Measurements from ENCODE around the gene REEP6. TPM values are rescaled to one million over a fixed set of nuclear protein-coding genes. Genes with fewer than 3 reads are reported as not detected.
A peak's percentile ranks its signal among the peaks of the same experiment; 100 is the strongest.

Gene REEP6
- total RNA-seq, 1 experiment from 2014 or later = 10.5 TPM

DNA sequence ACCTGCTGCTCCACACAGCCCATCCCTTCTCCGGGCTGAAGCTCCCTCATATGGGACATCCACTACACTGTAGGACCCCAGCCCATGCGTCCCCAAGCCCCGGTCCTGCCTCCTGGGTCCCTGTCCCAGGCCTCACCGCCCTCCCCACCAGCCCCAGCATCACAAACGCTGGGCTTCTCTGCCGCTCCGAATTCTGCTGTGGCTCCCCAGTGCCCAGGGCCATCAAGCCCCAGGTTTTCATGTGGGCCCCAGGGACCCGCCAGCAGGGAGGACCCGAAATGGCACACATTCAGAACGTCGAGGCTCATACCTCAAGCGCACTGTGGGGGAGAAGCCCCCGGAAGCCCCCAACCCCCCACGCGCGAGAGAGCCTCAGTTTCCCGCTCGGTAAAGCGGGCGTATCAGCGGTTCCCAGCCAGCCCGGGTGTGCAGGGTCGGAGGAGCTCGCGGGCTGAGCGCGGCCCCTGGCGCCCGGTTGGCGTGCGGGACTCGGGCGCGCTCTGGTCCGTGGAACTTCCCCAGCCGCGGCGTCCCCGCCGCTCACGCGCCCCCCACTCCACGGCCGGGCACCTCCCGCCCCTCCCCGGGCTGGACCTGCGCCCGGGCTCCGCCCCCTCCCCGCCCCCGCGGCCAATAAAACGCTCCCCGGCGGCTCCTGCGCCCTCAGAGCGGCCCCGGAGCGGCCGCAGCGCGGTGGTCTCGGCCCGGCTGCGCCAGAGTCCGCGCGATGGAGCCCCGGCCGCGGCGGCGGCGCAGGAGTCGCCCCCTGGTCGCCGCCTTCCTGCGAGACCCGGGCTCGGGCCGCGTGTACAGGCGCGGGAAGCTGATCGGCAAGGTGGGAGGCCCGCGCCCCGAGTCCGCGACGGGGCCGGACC, 32.7 kb downstream of the REEP6 start, which contains the start of gene PLK5:
Gene PLK5, plus strand, starts transcription at position 666 of the 875 bp plus-strand sequence. CDS start 2,920 bp downstream, outside the sequence.
- Histone ChIP-seq H3K4ac (ENCODE audit: low read depth, low read length) (no peak within 1 kb of the TSS), H2BK120ac (ENCODE audit: low read depth, low read length, poor library complexity, severe bottlenecking) (no peak within 1 kb of the TSS), H3K18ac (ENCODE audit: insufficient read length, low read depth, low read length) (no peak within 1 kb of the TSS), H3K56ac (ENCODE audit: insufficient read length, low read depth, low read length) (no peak within 1 kb of the TSS), H2BK5ac (ENCODE audit: insufficient read length, low read length) (no peak within 1 kb of the TSS), H3K79me2 (ENCODE audit: insufficient read depth, low read length) (no peaks in the 10 kb centered on the region), H2BK12ac (ENCODE audit: insufficient read length, low read depth, low read length) (no peak within 1 kb of the TSS), H4K8ac (replicated peaks; ENCODE audit: insufficient read length, low read depth, low read length) (no peak within 1 kb of the TSS), H2AK5ac (ENCODE audit: insufficient read length, low read length) (no peak within 1 kb of the TSS), H3K9ac (ENCODE audit: extremely low read depth, insufficient read length, low read length) (no peak within 1 kb of the TSS), H4K5ac (ENCODE audit: insufficient read length, low read depth, low read length) (no peak within 1 kb of the TSS), H4K91ac (ENCODE audit: insufficient read length, low read depth, low read length) (no peak within 1 kb of the TSS), H3K9me3 (ENCODE audit: control insufficient read depth, low read depth, low read length) (no peaks in the 10 kb centered on the region), H3K27me3 (ENCODE audit: insufficient read depth, low read length) (peaks cover 16% of the 10 kb centered on the region; the same call in 1 of the 2 replicates), H2AFZ (ENCODE audit: low read length) (no peak within 1 kb of the TSS), H3K23me2 (ENCODE audit: insufficient read length, low read depth, low read length, poor library complexity, severe bottlenecking) (peaks cover 2% of the 10 kb centered on the region), H3K14ac (ENCODE audit: insufficient read depth, low read length) (no peak within 1 kb of the TSS), H3K4me2 (ENCODE audit: insufficient read depth, insufficient read length, low read length) (peak within 1 kb of the TSS; percentile 15), H3K79me1 (ENCODE audit: insufficient read depth, low read depth, low read length, poor library complexity, severe bottlenecking) (no peaks in the 10 kb centered on the region), H4K20me1 (ENCODE audit: control insufficient read depth, insufficient read depth, insufficient read length) (peaks cover 3% of the 10 kb centered on the region), H2BK20ac (ENCODE audit: low read depth, low read length, poor library complexity, severe bottlenecking) (no peak within 1 kb of the TSS), H3T11ph (ENCODE audit: low read length) (no peak within 1 kb of the TSS), H2BK15ac (ENCODE audit: low read depth, low read length) (no peak within 1 kb of the TSS), H3K23ac (ENCODE audit: insufficient read length, low read depth, low read length) (no peak within 1 kb of the TSS), H3K27ac (ENCODE audit: insufficient read length, low read depth, low read length) (no peak within 1 kb of the TSS), H3K4me1 (ENCODE audit: insufficient read depth, low read length) (no peaks in the 10 kb centered on the region)
- WGBS (ENCODE audit: extremely low coverage, insufficient read length, low lambda C conversion rate) = no CpG with 5 or more reads among the region's 92 CpGs
- no peak for DNase-seq
- Mint-ChIP-seq H3K4me3 (peak within 1 kb of the TSS; percentile 55 to 81), H3K36me3 (ENCODE audit: insufficient read depth in 1 of 3, low read depth in 3 of 3) (no peaks in the 10 kb centered on the region), H3K27ac (no peak within 1 kb of the TSS; a peak in 2 of 7 replicates), H3K9me3 (peaks cover 0 to 6% of the 10 kb centered on the region in 2 experiments; a peak in 3 of 5 replicates), H3K4me1 (peaks cover 6 to 7% of the 10 kb centered on the region in 2 experiments; a peak in 3 of 4 replicates), H3K27me3 (ENCODE audit: low read depth) (peaks cover 79% of the 10 kb centered on the region)
- TF ChIP-seq, protein P1, sequence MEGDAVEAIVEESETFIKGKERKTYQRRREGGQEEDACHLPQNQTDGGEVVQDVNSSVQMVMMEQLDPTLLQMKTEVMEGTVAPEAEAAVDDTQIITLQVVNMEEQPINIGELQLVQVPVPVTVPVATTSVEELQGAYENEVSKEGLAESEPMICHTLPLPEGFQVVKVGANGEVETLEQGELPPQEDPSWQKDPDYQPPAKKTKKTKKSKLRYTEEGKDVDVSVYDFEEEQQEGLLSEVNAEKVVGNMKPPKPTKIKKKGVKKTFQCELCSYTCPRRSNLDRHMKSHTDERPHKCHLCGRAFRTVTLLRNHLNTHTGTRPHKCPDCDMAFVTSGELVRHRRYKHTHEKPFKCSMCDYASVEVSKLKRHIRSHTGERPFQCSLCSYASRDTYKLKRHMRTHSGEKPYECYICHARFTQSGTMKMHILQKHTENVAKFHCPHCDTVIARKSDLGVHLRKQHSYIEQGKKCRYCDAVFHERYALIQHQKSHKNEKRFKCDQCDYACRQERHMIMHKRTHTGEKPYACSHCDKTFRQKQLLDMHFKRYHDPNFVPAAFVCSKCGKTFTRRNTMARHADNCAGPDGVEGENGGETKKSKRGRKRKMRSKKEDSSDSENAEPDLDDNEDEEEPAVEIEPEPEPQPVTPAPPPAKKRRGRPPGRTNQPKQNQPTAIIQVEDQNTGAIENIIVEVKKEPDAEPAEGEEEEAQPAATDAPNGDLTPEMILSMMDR (conservative IDR thresholded peaks at IDR 0.05) = no peak
